OCI-LY7 (cell line): ENCODE measurements around the gene TMEM51.

Source experiments
- CTCF ChIP-seq: fragments of 200-600 bp; sonication (generic); conservative IDR thresholded peaks from 2 replicates; pipeline ENCODE4 v1.5.1; 2014; ENCODE audit warnings: mild to moderate bottlenecking, antibody characterized with exemption, low read length, moderate library complexity, mixed read lengths
- EZH2phosphoT487 ChIP-seq: fragments of 200-600 bp; sonication (generic); IDR thresholded peaks from 2 replicates; pipeline ENCODE4 v1.6.1; 2018; ENCODE audit warnings: low read depth, borderline replicate concordance, mild to moderate bottlenecking, mixed run types, antibody characterized with exemption, low read length, moderate library complexity, mixed read lengths

GRCh38 chr1:15231714-15232201, 78.2 kb downstream of the TMEM51 start:
- TF ChIP-seq CTCF (no peak), EZH2phosphoT487 (no peak)
